GM21360 (cell line): ENCODE measurements around the gene KIF21B.

Source experiments
- ATAC-seq: cut with Tn5 transposase; IDR thresholded peaks from one replicate; pipeline ENCODE4 v1.9.1; 2021; ENCODE audit warnings: mild to moderate bottlenecking, moderate library complexity; ENCODE audit not compliant: unreplicated experiment

The KIF21B gene

GRCh38 chr1:201044119-201044518 is 20.6 kb upstream of the KIF21B start:
- ATAC-seq, result no peak

GRCh38 chr1:201042779-201043461 is 19.4 kb upstream of the KIF21B start:
- no peak for ATAC-seq

- no peak for ATAC-seq
These were observed 17.5 kb upstream of the KIF21B start for GRCh38 chr1:201041011-201041410.

GRCh38 chr1:201039876-201040275 is 16.4 kb upstream of the KIF21B start:
- no peak for ATAC-seq

GRCh38 chr1:201039418-201039817 is 15.9 kb upstream of the KIF21B start:
- ATAC-seq, result no peak

GRCh38 chr1:201038186-201038876 is 14.8 kb upstream of the KIF21B start:
- ATAC-seq, result no peak

- ATAC-seq, result no peak
These were observed 12.8 kb upstream of the KIF21B start for GRCh38 chr1:201036188-201036842.

GRCh38 chr1:201034671-201035070 is 11.2 kb upstream of the KIF21B start:
- ATAC-seq, result no peak

- ATAC-seq, result no peak
These were observed 8.9 kb upstream of the KIF21B start for GRCh38 chr1:201032408-201032807.

- no peak for ATAC-seq
These were observed 5.0 kb upstream of the KIF21B start for GRCh38 chr1:201028461-201028889.

GRCh38 chr1:201026836-201027235 is 3.3 kb upstream of the KIF21B start:
- ATAC-seq, result no peak

- ATAC-seq, result no peak
These were observed 2.7 kb upstream of the KIF21B start for GRCh38 chr1:201026234-201026633.

GRCh38 chr1:201025571-201026002 is 2.1 kb upstream of the KIF21B start:
- no peak for ATAC-seq

- no peak for ATAC-seq
These were observed 1.1 kb upstream of the KIF21B start for GRCh38 chr1:201024625-201024998.

GRCh38 chr1:201023920-201024624 is 558 bp upstream of the KIF21B start:
- ATAC-seq, result no peak

- no peak for ATAC-seq
These were observed 546 bp downstream of the KIF21B start for GRCh38 chr1:201022820-201023516.

- no peak for ATAC-seq
These were observed 1.1 kb downstream of the KIF21B start for GRCh38 chr1:201022493-201022819.

- ATAC-seq, result no peak
These were observed 1.7 kb downstream of the KIF21B start for GRCh38 chr1:201021630-201022492.

GRCh38 chr1:201020721-201021629 is 2.5 kb downstream of the KIF21B start:
- ATAC-seq, result no peak
